ENCODE results near the gene MYO16.

MYO16 gene

DNA sequence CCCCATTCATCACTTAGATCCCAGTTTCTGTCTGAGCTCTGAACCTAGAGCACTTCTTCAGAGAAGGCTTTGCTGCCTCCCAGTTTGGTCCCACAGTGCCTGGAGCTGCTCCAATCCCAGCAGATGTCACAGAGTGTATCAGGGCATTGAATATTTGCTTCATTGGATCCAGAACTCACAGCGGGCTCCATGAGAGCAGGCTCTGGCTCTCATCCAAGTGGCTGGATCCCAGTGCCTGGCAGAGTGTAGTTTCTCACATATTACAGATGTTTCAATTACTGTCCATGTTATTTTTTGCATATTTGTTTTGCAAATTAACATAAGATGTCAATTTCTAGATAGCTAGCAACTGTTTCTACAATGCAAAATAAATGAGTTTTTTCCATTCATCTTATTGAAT lies 50.6 kb downstream of the MYO16 start:
- TF ChIP-seq, protein P1, sequence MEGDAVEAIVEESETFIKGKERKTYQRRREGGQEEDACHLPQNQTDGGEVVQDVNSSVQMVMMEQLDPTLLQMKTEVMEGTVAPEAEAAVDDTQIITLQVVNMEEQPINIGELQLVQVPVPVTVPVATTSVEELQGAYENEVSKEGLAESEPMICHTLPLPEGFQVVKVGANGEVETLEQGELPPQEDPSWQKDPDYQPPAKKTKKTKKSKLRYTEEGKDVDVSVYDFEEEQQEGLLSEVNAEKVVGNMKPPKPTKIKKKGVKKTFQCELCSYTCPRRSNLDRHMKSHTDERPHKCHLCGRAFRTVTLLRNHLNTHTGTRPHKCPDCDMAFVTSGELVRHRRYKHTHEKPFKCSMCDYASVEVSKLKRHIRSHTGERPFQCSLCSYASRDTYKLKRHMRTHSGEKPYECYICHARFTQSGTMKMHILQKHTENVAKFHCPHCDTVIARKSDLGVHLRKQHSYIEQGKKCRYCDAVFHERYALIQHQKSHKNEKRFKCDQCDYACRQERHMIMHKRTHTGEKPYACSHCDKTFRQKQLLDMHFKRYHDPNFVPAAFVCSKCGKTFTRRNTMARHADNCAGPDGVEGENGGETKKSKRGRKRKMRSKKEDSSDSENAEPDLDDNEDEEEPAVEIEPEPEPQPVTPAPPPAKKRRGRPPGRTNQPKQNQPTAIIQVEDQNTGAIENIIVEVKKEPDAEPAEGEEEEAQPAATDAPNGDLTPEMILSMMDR (IDR thresholded peaks at IDR 0.05; ENCODE audit: low read depth, low read length, poor library complexity, severe bottlenecking), result no peak
- TF ChIP-seq EZH2phosphoT487 (IDR thresholded peaks at IDR 0.05; ENCODE audit: borderline replicate concordance, low read length), result no peak
- H4K20me1 ChIP-seq (ENCODE audit: control insufficient read depth, insufficient read depth, low read depth, low read length), result no peaks in the 10 kb centered on the region
- no peak overlapping the region for H3K4me2 ChIP-seq (ENCODE audit: low read length)

GRCh38 chr13:108681986-108682575 lies 52.7 kb downstream of the MYO16 start:
- Histone ChIP-seq H3K79me2 (ENCODE audit: control insufficient read depth, low read length) (no peaks in the 10 kb centered on the region), H3F3A (ENCODE audit: control insufficient read depth, insufficient read depth) (no peaks in the 10 kb centered on the region), H3K4me2 (ENCODE audit: low read length) (no peak overlapping the region), H3K27me3 (ENCODE audit: control insufficient read depth, low read length) (no peaks in the 10 kb centered on the region), H3K9me3 (ENCODE audit: control insufficient read depth, insufficient read depth, low read length) (no peaks in the 10 kb centered on the region; the same call in 1 of the 2 replicates), H3K4me3 (ENCODE audit: low read length) (no peak overlapping the region), H4K20me1 (ENCODE audit: control insufficient read depth, insufficient read depth, low read depth, low read length) (no peaks in the 10 kb centered on the region), H3K27ac (ENCODE audit: low read depth, low read length) (no peak overlapping the region), H3K36me3 (ENCODE audit: control insufficient read depth, low read length) (no peaks in the 10 kb centered on the region), H3K4me1 (ENCODE audit: control insufficient read depth, low read length) (no peaks in the 10 kb centered on the region), H3K9me2 (replicated peaks; ENCODE audit: control insufficient read depth, low read length) (no peaks in the 10 kb centered on the region; the same call in 1 of the 2 replicates)
- TF ChIP-seq, protein P1 (IDR thresholded peaks at IDR 0.05; ENCODE audit: low read depth, low read length, poor library complexity, severe bottlenecking), result no peak
- no peak for TF ChIP-seq EZH2phosphoT487 (IDR thresholded peaks at IDR 0.05; ENCODE audit: borderline replicate concordance, low read length)

More for the DNA sequence above, 50.6 kb downstream of the MYO16 start:
- no peak overlapping the region for H3K4me3 ChIP-seq (ENCODE audit: low read length)
- no peak overlapping the region for H3K27ac ChIP-seq (ENCODE audit: low read depth, low read length)
- no peaks in the 10 kb centered on the region for H3K27me3 ChIP-seq (ENCODE audit: control insufficient read depth, low read length)
- H3F3A ChIP-seq (ENCODE audit: control insufficient read depth, insufficient read depth), result no peaks in the 10 kb centered on the region
- no peaks in the 10 kb centered on the region; the same call in 1 of the 2 replicates for H3K9me2 ChIP-seq (replicated peaks; ENCODE audit: control insufficient read depth, low read length)
- no peaks in the 10 kb centered on the region for H3K79me2 ChIP-seq (ENCODE audit: control insufficient read depth, low read length)
- H3K9me3 ChIP-seq (ENCODE audit: control insufficient read depth, insufficient read depth, low read length), result no peaks in the 10 kb centered on the region
- H3K36me3 ChIP-seq (ENCODE audit: control insufficient read depth, low read length), result no peaks in the 10 kb centered on the region
- H3K4me1 ChIP-seq (ENCODE audit: control insufficient read depth, low read length), result no peaks in the 10 kb centered on the region

DNA sequence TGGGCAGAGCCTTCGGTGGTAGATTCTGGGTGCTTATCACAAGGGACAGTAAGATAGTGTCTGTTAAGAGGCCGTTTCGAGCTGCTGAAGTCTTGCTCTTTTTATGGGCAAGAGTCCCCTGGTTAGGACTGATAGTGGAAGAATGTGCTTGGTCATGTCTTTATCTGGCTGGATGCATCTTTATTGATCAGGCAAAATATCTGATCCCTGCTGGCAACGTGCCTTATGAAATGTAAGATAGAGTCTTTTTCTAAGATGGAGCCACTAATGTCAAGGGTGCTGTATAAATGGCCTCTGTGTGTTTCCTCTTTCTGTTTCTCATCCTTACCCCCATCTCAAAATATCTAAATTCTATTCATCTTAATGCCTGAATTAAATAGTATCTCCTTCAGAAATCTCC lies 53.3 kb downstream of the MYO16 start:
- Histone ChIP-seq H3K27ac (ENCODE audit: low read depth, low read length) (no peak overlapping the region), H3F3A (ENCODE audit: control insufficient read depth, insufficient read depth) (no peaks in the 10 kb centered on the region), H4K20me1 (ENCODE audit: control insufficient read depth, insufficient read depth, low read depth, low read length) (no peaks in the 10 kb centered on the region), H3K9me3 (ENCODE audit: control insufficient read depth, insufficient read depth, low read length) (no peaks in the 10 kb centered on the region; the same call in 1 of the 2 replicates), H3K4me1 (ENCODE audit: control insufficient read depth, low read length) (no peaks in the 10 kb centered on the region), H3K36me3 (ENCODE audit: control insufficient read depth, low read length) (no peaks in the 10 kb centered on the region), H3K79me2 (ENCODE audit: control insufficient read depth, low read length) (no peaks in the 10 kb centered on the region), H3K9me2 (replicated peaks; ENCODE audit: control insufficient read depth, low read length) (no peaks in the 10 kb centered on the region; the same call in 1 of the 2 replicates), H3K27me3 (ENCODE audit: control insufficient read depth, low read length) (no peaks in the 10 kb centered on the region), H3K4me3 (ENCODE audit: low read length) (no peak overlapping the region), H3K4me2 (ENCODE audit: low read length) (no peak overlapping the region)
- TF ChIP-seq EZH2phosphoT487 (IDR thresholded peaks at IDR 0.05; ENCODE audit: borderline replicate concordance, low read length), result no peak
- TF ChIP-seq, protein P1 (IDR thresholded peaks at IDR 0.05; ENCODE audit: low read depth, low read length, poor library complexity, severe bottlenecking), result no peak
